HEK293T (cell line): Measurements from ENCODE around the gene VPS50.

Source experiments
- FOXM1 ChIP-seq: fragments of 450-650 bp; IDR thresholded peaks from 2 replicates; pipeline ENCODE4 v1.6.1; 2017; ENCODE audit warnings: mild to moderate bottlenecking, borderline replicate concordance
- SP1 ChIP-seq: fragments of 450-650 bp; IDR thresholded peaks from 2 replicates; pipeline ENCODE4 v1.6.1; 2017
- SUZ12 ChIP-seq: fragments of 450-650 bp; IDR thresholded peaks from 2 replicates; pipeline ENCODE4 v1.6.1; 2016; ENCODE audit warnings: mild to moderate bottlenecking
- TARDBP ChIP-seq: fragments of 450-650 bp; IDR thresholded peaks from 2 replicates; pipeline ENCODE4 v1.6.1; 2016
- ZNF384 ChIP-seq: fragments of 450-650 bp; IDR thresholded peaks from 2 replicates; pipeline ENCODE4 v1.6.1; 2016

DNA sequence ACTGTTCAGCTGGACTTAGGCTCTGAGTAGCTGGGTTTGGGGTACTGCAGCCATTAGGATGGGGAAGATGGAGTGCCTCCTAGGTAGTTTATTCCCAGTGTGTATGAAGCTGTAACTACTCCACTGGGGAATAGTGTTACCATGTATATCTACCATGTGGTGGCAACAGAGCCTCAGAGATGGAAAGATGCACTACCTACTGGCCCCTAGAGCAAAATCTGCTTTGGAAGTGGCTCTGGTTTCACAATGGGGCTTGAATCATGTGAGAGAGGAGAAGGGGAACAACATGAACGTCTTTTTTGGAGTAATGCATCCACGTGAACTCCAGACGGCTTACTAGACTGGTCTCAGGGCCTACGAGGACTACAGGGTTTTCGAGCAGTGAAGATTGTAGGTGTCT is 175.1 kb downstream of the VPS50 start:
- no peak for TF ChIP-seq SUZ12
- no peak for TF ChIP-seq TARDBP
- TF ChIP-seq FOXM1: no peak
- no peak for TF ChIP-seq ZNF384
- TF ChIP-seq SP1: no peak
